Measurements from ENCODE around the gene RAB1A. TPM values are rescaled to one million over a fixed set of nuclear protein-coding genes. Genes with fewer than 3 reads are reported as not detected.

Gene RAB1A
- total RNA-seq, 1 donor from 2014 or later, result 88.1 TPM

DNA sequence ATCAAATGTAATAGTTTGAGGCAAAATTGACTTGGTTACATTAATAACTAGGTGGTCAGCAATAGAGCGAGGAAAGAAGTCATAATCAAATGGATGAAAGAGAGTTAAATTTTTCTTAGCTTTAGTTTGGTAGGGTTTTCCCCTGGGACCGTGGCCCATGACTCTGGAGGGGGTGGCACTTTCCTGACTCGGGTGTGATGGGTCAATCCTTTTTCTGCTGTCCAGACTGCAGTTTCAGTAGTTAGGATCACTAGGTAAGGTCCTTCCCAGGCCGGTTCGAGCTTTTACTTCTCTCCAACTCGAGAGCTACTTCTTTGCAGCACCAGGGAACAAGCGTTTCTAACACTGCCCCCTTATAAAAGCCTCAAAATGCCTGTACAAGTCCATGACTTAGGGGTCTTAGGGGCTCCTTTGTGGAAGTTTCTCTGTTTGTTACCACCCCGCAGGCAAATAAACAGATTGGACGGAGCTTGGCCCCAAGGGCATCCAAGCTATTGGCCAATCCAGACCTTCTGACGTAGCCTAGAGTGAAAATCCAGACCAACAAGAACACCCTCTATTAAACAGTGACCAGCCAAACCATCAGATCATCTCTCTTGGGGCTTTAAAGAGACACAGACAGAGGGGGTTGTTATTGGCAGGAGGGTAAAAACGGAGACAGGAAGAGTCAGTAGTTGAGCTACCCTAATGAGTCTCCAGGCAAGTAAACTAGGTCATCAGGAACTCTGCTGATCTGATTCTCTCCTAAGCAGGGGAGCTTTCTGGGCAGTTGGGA, 83.1 kb downstream of the RAB1A start:
- H3K36me3 Mint-ChIP-seq (ENCODE audit: low read depth), result peaks cover 59% of the 10 kb centered on the region
- H3K9me3 Mint-ChIP-seq, result peaks cover 22% of the 10 kb centered on the region
- intact Hi-C loops (cut with micrococcal nuclease), result no loop called here
- H3K27ac Mint-ChIP-seq, result no peak overlapping the region
- no peak overlapping the region for H3K4me3 Mint-ChIP-seq (ENCODE audit: low read depth)
- H3K27me3 Mint-ChIP-seq (ENCODE audit: low read depth), result no peaks in the 10 kb centered on the region
- H3K4me1 Mint-ChIP-seq (ENCODE audit: low read depth), result peaks cover 13% of the 10 kb centered on the region
- DNase-seq (ENCODE audit: low spot score), result no peak

DNA sequence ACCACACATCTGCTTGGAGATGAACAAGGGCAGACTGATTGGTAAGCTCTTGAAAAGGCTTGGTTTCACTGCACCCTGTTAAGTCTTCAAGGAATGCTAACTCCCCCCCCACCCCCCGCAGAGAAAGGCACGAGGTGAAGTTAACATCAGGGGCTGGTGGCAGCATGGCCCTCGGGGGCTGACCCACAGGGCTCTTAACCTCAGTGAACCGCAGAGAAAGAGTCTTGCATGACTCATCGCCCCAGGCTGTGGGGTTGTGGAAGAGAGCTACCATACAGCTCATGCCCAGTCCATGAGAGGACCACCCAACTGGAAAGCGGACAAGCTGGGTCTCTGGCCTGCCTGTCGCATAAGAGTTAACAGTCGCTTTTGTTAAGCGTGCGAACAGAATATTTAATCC, 84.3 kb downstream of the RAB1A start:
- no peak for DNase-seq (ENCODE audit: low spot score)
- no peak overlapping the region for H3K4me3 Mint-ChIP-seq (ENCODE audit: low read depth)
- H3K9me3 Mint-ChIP-seq, result peaks cover 22% of the 10 kb centered on the region
- intact Hi-C loops (cut with micrococcal nuclease), result no loop called here
- H3K4me1 Mint-ChIP-seq (ENCODE audit: low read depth), result peaks cover 14% of the 10 kb centered on the region
- H3K27me3 Mint-ChIP-seq (ENCODE audit: low read depth), result no peaks in the 10 kb centered on the region
- peak overlapping the region; percentile 54 for H3K27ac Mint-ChIP-seq
- peaks cover 50% of the 10 kb centered on the region for H3K36me3 Mint-ChIP-seq (ENCODE audit: low read depth)

DNA sequence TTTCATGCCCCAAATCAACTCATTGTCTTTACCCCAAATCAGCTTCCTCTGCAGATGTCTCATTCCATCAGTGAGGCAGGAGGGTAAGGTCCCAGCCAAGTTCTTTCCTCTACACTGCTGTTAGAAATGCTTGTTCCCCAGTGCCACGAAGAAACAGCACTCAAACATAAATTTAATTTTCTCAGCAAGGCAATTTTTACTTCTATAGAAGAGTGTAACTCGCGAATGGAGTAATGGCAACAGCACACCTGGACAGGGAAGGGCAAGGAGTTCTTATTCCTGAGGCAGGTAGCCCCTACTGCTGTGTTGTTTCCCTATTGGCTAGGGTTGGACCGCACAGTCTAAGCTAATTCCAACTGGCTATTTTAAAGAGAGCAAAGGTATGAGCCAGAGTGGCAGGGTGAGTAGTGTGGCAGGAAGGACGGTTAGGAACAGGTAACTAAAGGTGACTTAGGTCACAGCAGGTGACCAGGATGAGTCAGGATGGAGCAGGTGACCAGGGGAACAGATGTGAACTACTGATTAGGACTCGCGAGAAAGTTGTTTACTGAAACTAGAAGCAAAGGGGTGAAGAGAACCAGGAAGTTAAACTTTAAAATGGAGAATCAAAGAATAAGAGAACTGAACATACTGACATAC, 85.7 kb downstream of the RAB1A start:
- intact Hi-C loops (cut with micrococcal nuclease), result no loop called here
- Mint-ChIP-seq H3K27ac (no peak overlapping the region), H3K4me1 (ENCODE audit: low read depth) (peaks cover 20% of the 10 kb centered on the region)

DNA sequence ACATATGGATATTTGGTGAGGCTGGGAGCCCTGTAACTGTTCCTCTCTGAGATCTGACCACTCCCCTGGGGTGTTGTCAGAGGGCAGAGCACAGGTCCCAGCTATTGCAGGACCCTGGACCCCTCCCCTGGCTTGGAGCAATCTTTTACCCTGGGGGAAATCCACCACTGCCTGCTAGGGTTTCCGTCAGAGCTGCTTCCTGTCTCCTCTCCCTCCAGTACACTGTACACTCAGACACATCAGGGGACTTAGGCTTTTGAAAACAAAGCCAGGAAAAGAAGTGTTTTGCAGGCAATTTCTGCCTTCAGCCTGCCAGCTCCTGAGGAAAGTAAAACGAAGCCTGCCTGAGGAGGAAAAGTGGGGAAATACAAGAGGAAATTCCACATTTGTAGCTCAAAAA, 86.9 kb downstream of the RAB1A start:
- Mint-ChIP-seq H3K4me1 (ENCODE audit: low read depth) (peaks cover 20% of the 10 kb centered on the region), H3K4me3 (ENCODE audit: low read depth) (no peak overlapping the region), H3K27ac (no peak overlapping the region), H3K36me3 (ENCODE audit: low read depth) (peaks cover 45% of the 10 kb centered on the region), H3K9me3 (peaks cover 17% of the 10 kb centered on the region), H3K27me3 (ENCODE audit: low read depth) (no peaks in the 10 kb centered on the region)
- DNase-seq (ENCODE audit: low spot score), result no peak
- intact Hi-C loops (cut with micrococcal nuclease), result loop anchor here (1.0 kb wide), 1 partner anchor 64 kb away; no protein-coding TSS in a partner anchor

More for the DNA sequence above, 85.7 kb downstream of the RAB1A start:
- H3K36me3 Mint-ChIP-seq (ENCODE audit: low read depth), result peaks cover 50% of the 10 kb centered on the region
- no peak overlapping the region for H3K4me3 Mint-ChIP-seq (ENCODE audit: low read depth)
- DNase-seq (ENCODE audit: low spot score), result no peak
- no peaks in the 10 kb centered on the region for H3K27me3 Mint-ChIP-seq (ENCODE audit: low read depth)
- H3K9me3 Mint-ChIP-seq, result peaks cover 22% of the 10 kb centered on the region

DNA sequence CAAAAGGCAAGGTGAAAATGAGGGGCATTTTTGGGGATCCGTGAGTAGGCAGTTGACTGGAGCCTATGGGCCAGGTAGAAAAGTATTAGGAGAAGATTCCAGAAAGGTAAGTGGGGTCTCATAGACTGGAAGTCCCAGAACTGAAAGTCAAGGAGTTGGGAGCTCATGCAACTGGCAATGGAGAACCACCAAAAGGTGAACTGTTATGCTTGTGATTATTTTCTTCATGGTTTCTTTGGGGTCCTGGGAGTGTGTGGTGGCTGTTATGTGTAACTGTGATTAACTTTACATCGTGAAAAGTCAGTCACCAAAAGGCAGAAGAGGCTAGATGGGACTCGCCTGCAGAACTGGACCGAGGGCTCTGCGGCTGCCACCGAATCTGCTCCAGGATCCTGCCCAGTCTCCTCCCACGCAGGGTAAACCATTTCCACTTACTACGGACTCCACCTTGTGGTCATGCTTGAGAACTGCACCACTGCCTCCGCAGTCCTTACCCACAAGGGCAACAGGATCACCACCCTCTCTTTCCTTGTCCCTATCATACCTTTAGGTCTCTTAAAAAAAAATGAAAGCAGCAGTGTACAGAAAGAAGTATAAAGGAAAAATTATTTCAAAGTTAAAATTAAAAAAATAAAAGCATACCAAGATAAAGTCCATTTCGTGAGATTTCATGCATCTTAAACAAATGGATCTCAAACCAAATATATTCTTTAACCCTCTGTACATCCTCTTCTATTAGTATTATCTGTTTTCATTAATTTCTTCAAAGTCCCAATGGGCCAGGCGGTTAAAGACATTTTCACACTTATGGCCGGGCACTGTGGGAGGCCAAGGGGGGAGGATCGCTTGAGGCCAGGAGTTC, 89.3 kb downstream of the RAB1A start:
- peaks cover 20% of the 10 kb centered on the region for H3K4me1 Mint-ChIP-seq (ENCODE audit: low read depth)
- peaks cover 17% of the 10 kb centered on the region for H3K9me3 Mint-ChIP-seq
- no peaks in the 10 kb centered on the region for H3K27me3 Mint-ChIP-seq (ENCODE audit: low read depth)
- intact Hi-C loops (cut with micrococcal nuclease), result loop anchor here (1.0 to 2.0 kb wide), 3 partner anchors 52 to 453 kb away; partner anchors contain the start of gene SLC1A4
- peaks cover 26% of the 10 kb centered on the region for H3K36me3 Mint-ChIP-seq (ENCODE audit: low read depth)
- DNase-seq (ENCODE audit: low spot score), result peak; percentile 69
- H3K4me3 Mint-ChIP-seq (ENCODE audit: low read depth), result no peak overlapping the region
- no peak overlapping the region for H3K27ac Mint-ChIP-seq

DNA sequence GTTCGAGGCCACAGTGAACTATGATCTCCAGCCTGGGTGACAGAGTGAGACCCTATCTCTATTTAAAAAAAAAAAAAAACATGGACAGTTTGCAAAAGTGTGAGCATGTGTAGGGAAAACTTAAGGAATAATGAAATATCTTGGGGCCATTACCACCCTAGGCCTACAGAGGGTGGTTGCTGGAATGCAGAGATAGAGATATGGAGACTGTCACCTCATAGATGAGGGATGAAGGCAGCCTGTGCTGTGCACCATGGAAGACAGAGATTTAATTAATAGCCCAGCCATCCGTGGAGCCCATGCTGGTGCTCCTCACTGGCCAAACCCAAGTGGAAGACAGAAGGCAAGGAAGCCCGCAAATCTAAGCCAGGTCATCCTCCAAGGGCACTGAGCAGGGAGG, 90.3 kb downstream of the RAB1A start:
- Mint-ChIP-seq H3K4me3 (ENCODE audit: low read depth) (no peak overlapping the region), H3K4me1 (ENCODE audit: low read depth) (peaks cover 17% of the 10 kb centered on the region), H3K36me3 (ENCODE audit: low read depth) (peaks cover 17% of the 10 kb centered on the region), H3K27me3 (ENCODE audit: low read depth) (no peaks in the 10 kb centered on the region), H3K9me3 (peaks cover 10% of the 10 kb centered on the region), H3K27ac (no peak overlapping the region)
- DNase-seq (ENCODE audit: low spot score), result no peak
- intact Hi-C loops (cut with micrococcal nuclease), result loop anchor here (1.0 to 2.0 kb wide), 3 partner anchors 51 to 452 kb away; partner anchors contain the start of gene SLC1A4

DNA sequence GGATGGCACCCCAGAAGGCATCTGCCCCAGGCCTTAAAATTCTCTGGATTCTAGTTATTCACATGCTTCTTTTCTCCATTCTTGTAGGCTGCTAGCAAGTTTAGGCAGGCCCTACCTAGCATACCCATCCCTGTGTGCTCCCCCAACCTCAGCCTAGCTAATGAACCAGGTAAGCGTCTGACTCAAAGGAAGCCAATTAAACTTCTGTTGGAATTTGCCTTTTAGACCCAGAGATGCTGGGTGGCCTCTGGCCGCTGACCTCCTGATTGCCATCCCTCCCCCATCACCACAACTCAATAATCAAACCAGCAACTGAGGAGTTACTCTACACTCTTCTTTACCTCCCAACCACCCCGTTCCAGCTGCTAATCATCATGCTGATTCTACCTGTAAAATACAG, 92.7 kb downstream of the RAB1A start:
- no peaks in the 10 kb centered on the region for H3K9me3 Mint-ChIP-seq
- intact Hi-C loops (cut with micrococcal nuclease), result no loop called here
- H3K4me3 Mint-ChIP-seq (ENCODE audit: low read depth), result no peak overlapping the region
- peak overlapping the region; percentile 5 for H3K27ac Mint-ChIP-seq
- H3K4me1 Mint-ChIP-seq (ENCODE audit: low read depth), result peaks cover 12% of the 10 kb centered on the region
- no peak for DNase-seq (ENCODE audit: low spot score)
- H3K27me3 Mint-ChIP-seq (ENCODE audit: low read depth), result no peaks in the 10 kb centered on the region
- H3K36me3 Mint-ChIP-seq (ENCODE audit: low read depth), result peaks cover 4% of the 10 kb centered on the region

Other genes with a start within 250 kb of the RAB1A start
- gene SLC1A4, start 140.7 kb downstream of the RAB1A start, total RNA-seq, result 21.0 and 22.5 TPM in 2 replicates
- gene CEP68, start 73.7 kb downstream of the RAB1A start, total RNA-seq, result 5.9 and 6.1 TPM in 2 replicates
- gene ACTR2, start 97.7 kb upstream of the RAB1A start, total RNA-seq, result 339 and 350 TPM in 2 replicates

All from activated T-helper 2 cell treated with anti-CD3 and anti-CD28 coated beads, Interferon-gamma antibody, Interleukin-2, Interleukin-4, amounts not matched to agents 10 μg/mL and 5 μg/mL and 100 μg/mL, durations not matched to agents 14 hours and 24 hours and 36 hours (primary cell).